IPS-NIHi11 (cell line): ENCODE data around the gene SCAPER.
"Not testable (repeated sequence)": the region's sequence is repeated elsewhere in the genome, so short reads cannot be mapped to it uniquely, and the experiment has no call there.

ENCODE experiments used
- DNase-seq: peaks from one replicate; pipeline ENCODE4 v3.0.0; 2012; ENCODE audit warnings: mixed read lengths, low spot score

Gene SCAPER

GRCh38 chr15:76787273-76787672 is 117.9 kb downstream of the SCAPER start:
- no peak for DNase-seq

GRCh38 chr15:76776969-76777368 is 128.2 kb downstream of the SCAPER start:
- no peak for DNase-seq

- no peak for DNase-seq
Measured at GRCh38 chr15:76776480-76776879, 128.7 kb downstream of the SCAPER start.

GRCh38 chr15:76773234-76773633 is 131.9 kb downstream of the SCAPER start:
- DNase-seq, result no peak

GRCh38 chr15:76772776-76773175 is 132.4 kb downstream of the SCAPER start:
- DNase-seq, result no peak

GRCh38 chr15:76764004-76764403 is 141.1 kb downstream of the SCAPER start:
- no peak for DNase-seq

GRCh38 chr15:76763554-76763953 is 141.6 kb downstream of the SCAPER start:
- no peak for DNase-seq

- no peak for DNase-seq
Measured at GRCh38 chr15:76756381-76756780, 148.8 kb downstream of the SCAPER start.

GRCh38 chr15:76753771-76754170 is 151.4 kb downstream of the SCAPER start:
- no peak for DNase-seq

- DNase-seq, result no peak
Measured at GRCh38 chr15:76753131-76753530, 152.0 kb downstream of the SCAPER start.

- no peak for DNase-seq
Measured at GRCh38 chr15:76752549-76752948, 152.6 kb downstream of the SCAPER start.

- no peak for DNase-seq
Measured at GRCh38 chr15:76737573-76737972, 167.6 kb downstream of the SCAPER start.

GRCh38 chr15:76732321-76732720 is 172.8 kb downstream of the SCAPER start:
- not testable (repeated sequence) for DNase-seq

GRCh38 chr15:76730262-76730661 is 174.9 kb downstream of the SCAPER start:
- no peak for DNase-seq

- no peak for DNase-seq
Measured at GRCh38 chr15:76718863-76719262, 186.3 kb downstream of the SCAPER start.

- no peak for DNase-seq
Measured at GRCh38 chr15:76714950-76715349, 190.2 kb downstream of the SCAPER start.

GRCh38 chr15:76711351-76711827 is 193.8 kb downstream of the SCAPER start:
- DNase-seq, result no peak

- DNase-seq, result not testable (repeated sequence)
Measured at GRCh38 chr15:76704032-76704431, 201.1 kb downstream of the SCAPER start.

GRCh38 chr15:76696840-76697239 is 208.3 kb downstream of the SCAPER start:
- no peak for DNase-seq

- not testable (repeated sequence) for DNase-seq
Measured at GRCh38 chr15:76692546-76692945, 212.6 kb downstream of the SCAPER start.

GRCh38 chr15:76687592-76687991 is 217.5 kb downstream of the SCAPER start:
- DNase-seq, result not testable (repeated sequence)

- DNase-seq, result no peak
Measured at GRCh38 chr15:76684002-76684401, 221.1 kb downstream of the SCAPER start.

GRCh38 chr15:76682833-76683232 is 222.3 kb downstream of the SCAPER start:
- DNase-seq, result no peak

GRCh38 chr15:76682259-76682658 is 222.9 kb downstream of the SCAPER start:
- DNase-seq, result no peak

GRCh38 chr15:76678766-76679165 is 226.4 kb downstream of the SCAPER start:
- DNase-seq, result no peak
